Measurements from ENCODE around the gene TMBIM1. TPM values are rescaled to one million over a fixed set of nuclear protein-coding genes. Genes with fewer than 3 reads are reported as not detected.
A peak's percentile ranks its signal among the peaks of the same experiment; 100 is the strongest.

TMBIM1 gene
- polyA plus RNA-seq, 1 experiment, result 91.4 TPM

- Histone ChIP-seq H3K4me3 (ENCODE audit: low read depth, low read length) (no peak overlapping the region), H3K27ac (ENCODE audit: low read depth, low read length) (no peak overlapping the region), H3K27me3 (ENCODE audit: control insufficient read depth, insufficient read depth, low read length) (no peaks in the 10 kb centered on the region), H3K9me3 (ENCODE audit: control insufficient read depth, insufficient read depth, low read length) (no peaks in the 10 kb centered on the region)
- DNase-seq (ENCODE audit: low read depth, low spot score), result no peak
- ChIA-PET CTCF (interaction anchor here (0.7 to 1.8 kb wide), 4 partner anchors 11 to 137 kb away, joined by 3 to 7 read pairs (median 4); no protein-coding TSS in a partner anchor), POLR2A (interaction anchor here (0.7 kb wide), 1 partner anchor 14 kb away, joined by 9 read pairs; no protein-coding TSS in a partner anchor)
- peak; percentile 28; the same call in 1 of the 2 replicates for TF ChIP-seq CTCF (IDR thresholded peaks at IDR 0.05; ENCODE audit: low read depth, low read length)
Observed at GRCh38 chr2:218230882-218231281, 61.4 kb downstream of the TMBIM1 start.

- no peak for DNase-seq (ENCODE audit: low read depth, low spot score)
- CTCF ChIA-PET, result interaction anchor here (0.6 to 1.8 kb wide), 5 partner anchors 10 to 1046 kb away, joined by 3 to 8 read pairs (median 4); no protein-coding TSS in a partner anchor
- no peaks in the 10 kb centered on the region for H3K27me3 ChIP-seq (ENCODE audit: control insufficient read depth, insufficient read depth, low read length)
- no peak overlapping the region for H3K4me3 ChIP-seq (ENCODE audit: low read depth, low read length)
- POLR2A ChIA-PET, result interaction anchor here (0.6 to 1.6 kb wide), 5 partner anchors 10 to 29 kb away, joined by 3 to 8 read pairs (median 4); no protein-coding TSS in a partner anchor
- no peaks in the 10 kb centered on the region for H3K9me3 ChIP-seq (ENCODE audit: control insufficient read depth, insufficient read depth, low read length)
- no peak for TF ChIP-seq CTCF (IDR thresholded peaks at IDR 0.05; ENCODE audit: low read depth, low read length)
- H3K27ac ChIP-seq (ENCODE audit: low read depth, low read length), result peak overlapping the region; percentile 69
Observed at GRCh38 chr2:218229851-218230250, 62.5 kb downstream of the TMBIM1 start.

- Histone ChIP-seq H3K4me3 (ENCODE audit: low read depth, low read length) (no peak overlapping the region), H3K9me3 (ENCODE audit: control insufficient read depth, insufficient read depth, low read length) (no peaks in the 10 kb centered on the region), H3K27me3 (ENCODE audit: control insufficient read depth, insufficient read depth, low read length) (no peaks in the 10 kb centered on the region), H3K27ac (ENCODE audit: low read depth, low read length) (no peak overlapping the region)
- ChIA-PET POLR2A (interaction anchor here (0.6 to 1.6 kb wide), 5 partner anchors 10 to 30 kb away, joined by 3 to 8 read pairs (median 4); no protein-coding TSS in a partner anchor), CTCF (interaction anchor here (0.6 to 1.2 kb wide), 5 partner anchors 9 to 1047 kb away, joined by 3 to 8 read pairs (median 4); no protein-coding TSS in a partner anchor)
- TF ChIP-seq CTCF (IDR thresholded peaks at IDR 0.05; ENCODE audit: low read depth, low read length), result no peak
- DNase-seq (ENCODE audit: low read depth, low spot score), result peak; percentile 62
Observed at GRCh38 chr2:218229239-218229638, 63.1 kb downstream of the TMBIM1 start.

GRCh38 chr2:218228366-218229090, 63.8 kb downstream of the TMBIM1 start:
- ChIA-PET POLR2A (interaction anchor here (1.3 to 1.6 kb wide), 2 partner anchors 12 to 24 kb away, joined by 3 to 5 read pairs; no protein-coding TSS in a partner anchor), CTCF (interaction anchor here (0.8 to 1.2 kb wide), 3 partner anchors 9 to 234 kb away, joined by 3 to 4 read pairs (median 4); no protein-coding TSS in a partner anchor)
- H3K27me3 ChIP-seq (ENCODE audit: control insufficient read depth, insufficient read depth, low read length), result no peaks in the 10 kb centered on the region
- H3K9me3 ChIP-seq (ENCODE audit: control insufficient read depth, insufficient read depth, low read length), result no peaks in the 10 kb centered on the region
- DNase-seq (ENCODE audit: low read depth, low spot score), result no peak
- TF ChIP-seq CTCF (IDR thresholded peaks at IDR 0.05; ENCODE audit: low read depth, low read length), result no peak
- H3K4me3 ChIP-seq (ENCODE audit: low read depth, low read length), result no peak overlapping the region
- H3K27ac ChIP-seq (ENCODE audit: low read depth, low read length), result peak overlapping the region; percentile 59

GRCh38 chr2:218226903-218227302, 65.4 kb downstream of the TMBIM1 start:
- H3K9me3 ChIP-seq (ENCODE audit: control insufficient read depth, insufficient read depth, low read length), result no peaks in the 10 kb centered on the region
- no peak for DNase-seq (ENCODE audit: low read depth, low spot score)
- POLR2A ChIA-PET, result no interaction called here
- no peaks in the 10 kb centered on the region for H3K27me3 ChIP-seq (ENCODE audit: control insufficient read depth, insufficient read depth, low read length)
- CTCF ChIA-PET, result no interaction called here
- TF ChIP-seq CTCF (IDR thresholded peaks at IDR 0.05; ENCODE audit: low read depth, low read length), result no peak
- no peak overlapping the region for H3K27ac ChIP-seq (ENCODE audit: low read depth, low read length)
- no peak overlapping the region for H3K4me3 ChIP-seq (ENCODE audit: low read depth, low read length)
